GM12874 (cell line): Measurements from ENCODE around the gene RDH8.

Experiments used
- CTCF ChIP-seq: IDR thresholded peaks from 2 replicates; pipeline ENCODE4 v1.5.1; 2011; ENCODE audit warnings: low read depth, mild to moderate bottlenecking, control low read depth, low read length, moderate library complexity; ENCODE audit not compliant: insufficient read depth

Gene RDH8

GRCh38 chr19:10043286-10043927 is 30.1 kb downstream of the RDH8 start:
- TF ChIP-seq CTCF, result no peak

GRCh38 chr19:10044390-10044789 is 31.1 kb downstream of the RDH8 start:
- no peak for TF ChIP-seq CTCF

GRCh38 chr19:10045371-10045770 is 32.1 kb downstream of the RDH8 start:
- TF ChIP-seq CTCF, result no peak

- TF ChIP-seq CTCF, result no peak
These were observed 36.3 kb downstream of the RDH8 start for GRCh38 chr19:10049626-10050025.

- TF ChIP-seq CTCF, result no peak
These were observed 39.5 kb downstream of the RDH8 start for GRCh38 chr19:10052602-10053360.

- no peak for TF ChIP-seq CTCF
These were observed 48.5 kb downstream of the RDH8 start for GRCh38 chr19:10061717-10062310.

GRCh38 chr19:10068205-10068604 is 54.9 kb downstream of the RDH8 start:
- no peak for TF ChIP-seq CTCF
